ENCODE measurements around the gene KDM4D. TPM values are rescaled to one million over a fixed set of nuclear protein-coding genes. Genes with fewer than 3 reads are reported as not detected.
"Not testable (repeated sequence)": the region's sequence is repeated elsewhere in the genome, so short reads cannot be mapped to it uniquely, and the experiment has no call there.

KDM4D gene
- total RNA-seq, 1 donor from 2014 or later, result 2.7 TPM

DNA sequence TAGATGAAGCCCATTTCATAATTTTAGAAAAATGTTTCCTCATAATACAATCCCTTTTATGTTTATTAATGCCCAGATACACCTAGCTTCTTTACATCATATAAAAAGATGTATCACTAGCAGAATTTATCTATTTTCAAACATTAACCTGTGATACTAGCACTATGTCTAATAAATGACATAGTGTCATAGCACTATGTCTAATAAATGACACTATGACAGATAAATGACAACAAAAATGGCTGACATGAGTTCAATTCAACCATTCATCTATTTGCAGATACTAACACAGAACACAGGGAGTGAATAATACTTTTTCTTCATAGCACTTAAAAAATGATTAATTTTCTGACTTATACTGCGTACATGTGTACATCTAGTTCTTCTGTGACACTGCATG is 32.1 kb downstream of the KDM4D start:
- Histone ChIP-seq H3K36me3 (ENCODE audit: control insufficient read depth, insufficient read depth, low read length) (no peaks in the 10 kb centered on the region), H3K4me3 (ENCODE audit: low read depth, low read length) (no peak overlapping the region), H3K27me3 (ENCODE audit: control insufficient read depth, insufficient read depth, low read length) (no peaks in the 10 kb centered on the region)
- TF ChIP-seq, protein P1, sequence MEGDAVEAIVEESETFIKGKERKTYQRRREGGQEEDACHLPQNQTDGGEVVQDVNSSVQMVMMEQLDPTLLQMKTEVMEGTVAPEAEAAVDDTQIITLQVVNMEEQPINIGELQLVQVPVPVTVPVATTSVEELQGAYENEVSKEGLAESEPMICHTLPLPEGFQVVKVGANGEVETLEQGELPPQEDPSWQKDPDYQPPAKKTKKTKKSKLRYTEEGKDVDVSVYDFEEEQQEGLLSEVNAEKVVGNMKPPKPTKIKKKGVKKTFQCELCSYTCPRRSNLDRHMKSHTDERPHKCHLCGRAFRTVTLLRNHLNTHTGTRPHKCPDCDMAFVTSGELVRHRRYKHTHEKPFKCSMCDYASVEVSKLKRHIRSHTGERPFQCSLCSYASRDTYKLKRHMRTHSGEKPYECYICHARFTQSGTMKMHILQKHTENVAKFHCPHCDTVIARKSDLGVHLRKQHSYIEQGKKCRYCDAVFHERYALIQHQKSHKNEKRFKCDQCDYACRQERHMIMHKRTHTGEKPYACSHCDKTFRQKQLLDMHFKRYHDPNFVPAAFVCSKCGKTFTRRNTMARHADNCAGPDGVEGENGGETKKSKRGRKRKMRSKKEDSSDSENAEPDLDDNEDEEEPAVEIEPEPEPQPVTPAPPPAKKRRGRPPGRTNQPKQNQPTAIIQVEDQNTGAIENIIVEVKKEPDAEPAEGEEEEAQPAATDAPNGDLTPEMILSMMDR (IDR thresholded peaks at IDR 0.05; ENCODE audit: insufficient read depth, low read length, poor library complexity, severe bottlenecking), result no peak
- DNase-seq (ENCODE audit: low read depth), result no peak

DNA sequence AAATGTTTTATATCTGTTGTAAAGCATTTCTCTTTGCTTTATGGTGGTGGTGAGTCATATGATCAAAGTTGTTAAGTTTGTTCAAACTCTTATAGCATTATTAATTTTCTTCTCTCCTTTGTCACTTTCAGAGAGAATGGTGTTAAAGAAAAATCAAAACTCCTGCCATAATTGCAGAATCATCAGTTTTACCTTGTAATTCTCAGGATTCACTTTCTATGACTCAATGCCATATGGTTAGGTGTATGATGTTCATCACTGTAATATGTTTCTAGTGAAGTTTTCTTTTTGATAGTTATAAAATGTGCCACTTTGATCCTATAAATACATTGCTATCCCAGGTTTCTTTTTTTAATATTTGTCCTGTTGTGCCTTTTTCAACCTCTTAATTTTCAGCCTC is 37.9 kb downstream of the KDM4D start:
- no peak for DNase-seq (ENCODE audit: low read depth)
- no peak overlapping the region for H3K4me3 ChIP-seq (ENCODE audit: low read depth, low read length)
- TF ChIP-seq, protein P1 (IDR thresholded peaks at IDR 0.05; ENCODE audit: insufficient read depth, low read length, poor library complexity, severe bottlenecking), result no peak

DNA sequence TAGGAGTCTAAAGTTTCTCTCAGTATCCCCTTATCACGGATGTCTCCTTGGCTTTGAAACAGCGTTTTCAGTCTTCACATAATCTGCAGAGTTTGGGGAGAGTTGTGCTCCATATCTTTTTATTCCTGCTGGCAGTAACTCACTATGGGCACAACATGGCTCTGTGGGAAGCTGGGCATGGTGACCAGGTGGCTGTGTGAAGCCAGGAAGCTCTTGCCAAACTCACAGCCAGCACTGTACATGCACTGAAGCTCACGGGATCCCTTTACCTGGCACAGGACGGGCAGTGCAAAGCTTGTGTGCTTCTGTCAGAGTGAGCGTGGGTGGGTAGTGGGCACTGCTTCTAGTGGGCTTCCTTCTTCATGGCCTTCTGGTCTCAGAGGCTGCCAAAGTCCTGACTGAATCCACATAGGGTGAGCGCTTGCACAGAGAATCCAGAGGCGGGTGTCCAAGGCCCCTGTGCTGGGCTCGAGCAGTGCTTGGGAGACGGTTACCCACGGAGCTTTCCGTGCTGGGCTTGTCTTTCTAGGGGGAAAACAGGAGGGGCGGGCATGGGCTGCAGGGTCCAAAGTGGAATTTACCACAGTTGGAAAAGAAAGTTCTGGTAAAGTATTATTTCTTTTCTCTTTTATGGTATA is 40.8 kb downstream of the KDM4D start:
- TF ChIP-seq, protein P1 (IDR thresholded peaks at IDR 0.05; ENCODE audit: insufficient read depth, low read length, poor library complexity, severe bottlenecking), result no peak
- Histone ChIP-seq H3K27me3 (ENCODE audit: control insufficient read depth, insufficient read depth, low read length) (peaks cover 3% of the 10 kb centered on the region), H3K36me3 (ENCODE audit: control insufficient read depth, insufficient read depth, low read length) (no peaks in the 10 kb centered on the region), H3K4me3 (ENCODE audit: low read depth, low read length) (no peak overlapping the region)
- DNase-seq (ENCODE audit: low read depth), result no peak

More for the DNA sequence above, 37.9 kb downstream of the KDM4D start:
- Histone ChIP-seq H3K36me3 (ENCODE audit: control insufficient read depth, insufficient read depth, low read length) (no peaks in the 10 kb centered on the region), H3K27me3 (ENCODE audit: control insufficient read depth, insufficient read depth, low read length) (peaks cover 3% of the 10 kb centered on the region)

DNA sequence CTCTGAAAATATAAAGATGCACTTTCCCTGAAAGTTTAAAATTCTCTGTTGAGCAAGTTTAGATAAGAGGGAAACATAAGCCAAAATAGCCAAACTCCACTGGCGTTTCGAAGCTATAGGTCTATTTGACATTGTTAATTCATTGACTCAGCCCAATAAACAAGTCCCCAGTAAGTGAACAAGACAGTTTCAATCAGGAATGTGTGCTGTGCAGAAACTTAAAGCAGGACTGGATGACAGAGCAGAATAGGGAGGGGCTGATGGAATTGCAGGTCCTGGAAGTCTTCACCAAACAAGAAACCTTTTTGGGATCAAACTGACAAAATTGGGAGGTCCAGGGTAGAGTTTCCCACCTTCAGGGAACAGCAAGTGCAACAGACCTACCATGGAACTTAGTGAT is 42.6 kb downstream of the KDM4D start:
- H3K4me3 ChIP-seq (ENCODE audit: low read depth, low read length), result no peak overlapping the region
- no peak for DNase-seq (ENCODE audit: low read depth)

DNA sequence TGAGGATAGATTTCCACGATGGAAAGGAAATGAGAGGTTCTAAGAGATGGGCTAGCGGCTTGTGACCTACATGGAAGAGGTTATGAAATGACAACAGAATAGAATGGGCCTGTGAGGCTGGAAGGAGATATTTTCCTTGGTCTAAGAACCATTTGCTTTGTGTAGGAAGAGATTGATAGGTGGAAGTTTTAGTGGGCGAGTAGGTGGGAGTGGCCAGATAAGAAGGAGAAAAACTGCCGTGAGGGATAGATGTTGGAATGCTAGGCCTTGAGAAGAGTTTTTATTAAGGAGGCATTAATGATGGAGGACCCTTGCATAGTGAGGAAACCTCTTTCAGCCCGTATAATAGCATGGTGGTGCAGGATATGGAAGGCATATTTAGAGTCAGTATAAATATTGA is 48.0 kb downstream of the KDM4D start:
- H3K4me3 ChIP-seq (ENCODE audit: low read depth, low read length); H3K36me3 ChIP-seq (ENCODE audit: control insufficient read depth, insufficient read depth, low read length); H3K27me3 ChIP-seq (ENCODE audit: control insufficient read depth, insufficient read depth, low read length); DNase-seq (ENCODE audit: low read depth): not testable (repeated sequence)

More for the DNA sequence above, 42.6 kb downstream of the KDM4D start:
- H3K36me3 ChIP-seq (ENCODE audit: control insufficient read depth, insufficient read depth, low read length), result no peaks in the 10 kb centered on the region
- TF ChIP-seq, protein P1 (IDR thresholded peaks at IDR 0.05; ENCODE audit: insufficient read depth, low read length, poor library complexity, severe bottlenecking), result no peak
- H3K27me3 ChIP-seq (ENCODE audit: control insufficient read depth, insufficient read depth, low read length), result peaks cover 3% of the 10 kb centered on the region

DNA sequence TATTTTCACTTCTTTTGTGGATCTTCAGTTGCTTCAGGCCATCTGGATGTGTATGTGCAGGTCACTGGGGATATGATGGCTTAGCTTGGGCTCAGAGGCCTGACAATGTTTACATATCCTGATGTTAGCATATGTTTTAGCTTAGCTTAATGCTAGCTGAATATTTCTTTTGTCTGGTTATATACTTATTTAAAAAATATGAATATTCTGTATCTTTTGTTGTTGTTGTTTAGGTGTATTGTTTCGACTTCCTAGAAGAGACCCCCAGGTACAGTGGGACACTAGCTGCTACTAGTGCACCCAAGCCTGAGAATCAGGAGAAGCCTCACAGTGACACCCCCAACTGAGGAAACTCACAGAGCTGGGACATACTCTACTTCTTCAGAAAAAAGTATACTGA is 51.4 kb downstream of the KDM4D start, which contains the start of gene KDM4E:
TSS of gene KDM4E (plus strand) at position 301 of the 400 bp plus-strand sequence. CDS start 300 bp downstream, outside the sequence.
- TF ChIP-seq, protein P1 (IDR thresholded peaks at IDR 0.05; ENCODE audit: insufficient read depth, low read length, poor library complexity, severe bottlenecking), result no peak
- no peak for DNase-seq (ENCODE audit: low read depth)
- H3K4me3 ChIP-seq (ENCODE audit: low read depth, low read length), result no peak within 1 kb of the TSS

DNA sequence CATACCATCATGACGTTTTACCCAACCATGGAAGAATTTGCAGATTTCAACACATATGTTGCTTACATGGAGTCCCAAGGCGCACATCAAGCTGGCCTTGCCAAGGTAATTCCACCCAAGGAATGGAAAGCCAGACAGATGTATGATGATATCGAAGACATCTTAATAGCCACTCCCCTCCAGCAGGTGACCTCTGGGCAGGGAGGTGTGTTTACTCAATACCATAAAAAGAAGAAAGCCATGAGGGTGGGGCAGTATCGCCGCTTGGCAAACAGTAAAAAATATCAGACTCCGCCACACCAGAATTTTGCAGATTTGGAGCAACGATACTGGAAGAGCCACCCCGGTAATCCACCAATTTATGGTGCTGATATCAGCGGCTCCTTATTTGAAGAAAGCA is 52.1 kb downstream of the KDM4D start:
- H3K4me3 ChIP-seq (ENCODE audit: low read depth, low read length); H3K27me3 ChIP-seq (ENCODE audit: control insufficient read depth, insufficient read depth, low read length); DNase-seq (ENCODE audit: low read depth); H3K36me3 ChIP-seq (ENCODE audit: control insufficient read depth, insufficient read depth, low read length): not testable (repeated sequence)

More for the DNA sequence above, 51.4 kb downstream of the KDM4D start, which contains the start of gene KDM4E:
- Histone ChIP-seq H3K27me3 (ENCODE audit: control insufficient read depth, insufficient read depth, low read length) (no peaks in the 10 kb centered on the region), H3K36me3 (ENCODE audit: control insufficient read depth, insufficient read depth, low read length) (no peaks in the 10 kb centered on the region)

Measured in kidney epithelial cell (primary cell).